HepG2 (cell line): ENCODE data around the gene SS18L1. TPM values are rescaled to one million over a fixed set of nuclear protein-coding genes. Genes with fewer than 3 reads are reported as not detected.

Source experiments
- AGO2 ChIP-seq: fragments of 200-400 bp; formaldehyde crosslinking; optimal IDR thresholded peaks from 2 replicates; pipeline ENCODE3; 2017; ENCODE audit warnings: mild to moderate bottlenecking, low read depth, low read length, moderate library complexity
- ARID4A ChIP-seq: sonication (generic); formaldehyde crosslinking; IDR thresholded peaks from 2 replicates; pipeline ENCODE4 v1.5.0; 2020; ENCODE audit warnings: mild to moderate bottlenecking, missing genetic modification reagents, borderline replicate concordance
- ATF7 ChIP-seq, 2 experiments: fragments of 450-650 bp in 1 of 2; sonication (generic) in 1 of 2; formaldehyde crosslinking in 1 of 2; IDR thresholded peaks; 2 replicates each; pipeline versions ENCODE4 v1.4.0 to v1.6.1; 2016 to 2020; ENCODE audit warnings: antibody characterized with exemption in 1 of 2, mild to moderate bottlenecking in 1 of 2, missing genetic modification reagents in 1 of 2
- CENPX ChIP-seq: sonication (generic); formaldehyde crosslinking; IDR thresholded peaks from 2 replicates; pipeline ENCODE4 v1.9.0; 2021; ENCODE audit warnings: mild to moderate bottlenecking, missing genetic modification reagents, moderate library complexity
- CTCF ChIP-seq: sonication (generic); formaldehyde crosslinking; IDR thresholded peaks from 2 replicates; pipeline ENCODE4 v1.5.0; 2020; ENCODE audit warnings: mild to moderate bottlenecking, missing genetic modification reagents, moderate library complexity
- FOXJ3 ChIP-seq: sonication (generic); formaldehyde crosslinking; IDR thresholded peaks from 2 replicates; pipeline ENCODE4 v1.4.0; 2020; ENCODE audit warnings: missing genetic modification reagents, mild to moderate bottlenecking, borderline replicate concordance
- HES4 ChIP-seq: sonication (generic); formaldehyde crosslinking; IDR thresholded peaks from 2 replicates; pipeline ENCODE4 v1.9.0; 2021; ENCODE audit warnings: mild to moderate bottlenecking, missing genetic modification reagents, borderline replicate concordance
- JDP2 ChIP-seq: sonication (generic); formaldehyde crosslinking; IDR thresholded peaks from 2 replicates; pipeline ENCODE4 v1.8.1; 2022; ENCODE audit warnings: missing genetic modification reagents, borderline replicate concordance
- KAT2B ChIP-seq: fragments of 150-350 bp; IDR thresholded peaks from 2 replicates; pipeline ENCODE4 v1.6.1; 2014; ENCODE audit warnings: low read depth, low read length, borderline replicate concordance
- KDM2A ChIP-seq: sonication (generic); formaldehyde crosslinking; IDR thresholded peaks from 2 replicates; pipeline ENCODE4 v1.4.0; 2020; ENCODE audit warnings: low read depth, missing genetic modification reagents, borderline replicate concordance
- PAWR ChIP-seq: sonication (generic); formaldehyde crosslinking; IDR thresholded peaks from 2 replicates; pipeline ENCODE4 v1.4.0; 2020; ENCODE audit warnings: missing genetic modification reagents, mild to moderate bottlenecking, borderline replicate concordance
- POLR2G ChIP-seq: fragments of 200-400 bp; formaldehyde crosslinking; IDR thresholded peaks from 2 replicates; pipeline ENCODE4 v1.6.1; 2018; ENCODE audit warnings: mild to moderate bottlenecking, low read depth, low read length, moderate library complexity
- RELA ChIP-seq: sonication (generic); formaldehyde crosslinking; IDR thresholded peaks from 2 replicates; pipeline ENCODE4 v1.4.0; 2020; ENCODE audit warnings: missing genetic modification reagents
- REXO4 ChIP-seq: sonication (generic); formaldehyde crosslinking; IDR thresholded peaks from 2 replicates; pipeline ENCODE4 v1.8.0; 2022; ENCODE audit warnings: missing genetic modification reagents, mild to moderate bottlenecking, borderline replicate concordance
- TIGD3 ChIP-seq: sonication (generic); formaldehyde crosslinking; IDR thresholded peaks from 2 replicates; pipeline ENCODE4 v1.5.1; 2020; ENCODE audit warnings: mild to moderate bottlenecking, missing genetic modification reagents, borderline replicate concordance
- ZBTB3 ChIP-seq: sonication (generic); formaldehyde crosslinking; IDR thresholded peaks from 2 replicates; pipeline ENCODE4 v1.4.0; 2020; ENCODE audit warnings: low read depth, mild to moderate bottlenecking, moderate library complexity, missing genetic modification reagents, borderline replicate concordance
- ZBTB33 ChIP-seq: sonication (generic); formaldehyde crosslinking; IDR thresholded peaks from 2 replicates; pipeline ENCODE4 v1.4.0; 2020; ENCODE audit warnings: missing genetic modification reagents
- ZNF331 ChIP-seq: sonication (generic); formaldehyde crosslinking; IDR thresholded peaks from 2 replicates; pipeline ENCODE4 v1.4.0; 2020; ENCODE audit warnings: missing genetic modification reagents
- ZNF343 ChIP-seq: sonication (generic); formaldehyde crosslinking; IDR thresholded peaks from 2 replicates; pipeline ENCODE4 v1.4.0; 2020; ENCODE audit warnings: mild to moderate bottlenecking, missing genetic modification reagents
- polyA plus RNA-seq, 8 experiments: library from polyadenylated mRNA; depleted of rRNA in 3 of 8; stranded (reverse) in 7 of 8; unstranded in 1 of 8; fragments of >200 nt; fragmentation: Illumina TruSeq in 4 of 8; extraction: Trizol in 4 of 8; gene quantifications; 2 replicates each; pipeline versions ENCODE4 v1.2.1 to v1.2.3, GENCODE V29; 2011 to 2016; ENCODE audit warnings: low read depth in 4 of 8, missing spikeins in 1 of 8, mixed read lengths in 1 of 8; ENCODE audit not compliant: insufficient read depth in 1 of 8
- total RNA-seq, 5 experiments: library from RNA; depleted of rRNA; stranded (reverse); fragments of >200 nt; fragmentation: Illumina TruSeq; extraction: Trizol; gene quantifications; 2 replicates each; pipeline ENCODE4 v1.2.3, GENCODE V29; 2016; ENCODE audit warnings: low read depth in 1 of 5

Gene SS18L1
- total and polyA plus RNA-seq, 2 of the 13 experiments (the other 11 are each of a cell fraction or from before 2014, with no cell fraction given) = 17.8 to 27.6 TPM

- TF ChIP-seq CTCF (CRISPR knock-in tag) (0 out of 2 replicates have a peak, but pooled peaks have one; percentile 5), POLR2G (0 out of 2 replicates have a peak, but pooled peaks have one; percentile 13), JDP2 (CRISPR knock-in tag) (no peak), REXO4 (CRISPR knock-in tag) (no peak), ZBTB33 (CRISPR knock-in tag) (peak; percentile 50; the same call in 1 of the 2 replicates), ZNF343 (CRISPR knock-in tag) (no peak), PAWR (no peak), KDM2A (CRISPR knock-in tag) (no peak), HES4 (no peak), ARID4A (0 out of 2 replicates have a peak, but pooled peaks have one; percentile 21), ZBTB3 (CRISPR knock-in tag) (no peak), AGO2 (peak; percentile 51), ZNF331 (CRISPR knock-in tag) (no peak), FOXJ3 (no peak), TIGD3 (CRISPR knock-in tag) (no peak), ATF7 (IDR thresholded peaks at IDR 0.05) (no peak), ATF7 (CRISPR knock-in tag; IDR thresholded peaks at IDR 0.05) (peak; percentile 20; the same call in 1 of the 2 replicates), CENPX (CRISPR knock-in tag) (no peak), KAT2B (no peak), RELA (no peak)
Measured at GRCh38 chr20:62131560-62132320, 11.8 kb upstream of the SS18L1 start (continued).
